Fibroblast of upper back skin (primary cell): ENCODE results near the gene STIM2.

Source experiments
- DNase-seq: peaks from one replicate; pipeline ENCODE4 v3.0.0-alpha.2; 2013

The STIM2 gene

DNA sequence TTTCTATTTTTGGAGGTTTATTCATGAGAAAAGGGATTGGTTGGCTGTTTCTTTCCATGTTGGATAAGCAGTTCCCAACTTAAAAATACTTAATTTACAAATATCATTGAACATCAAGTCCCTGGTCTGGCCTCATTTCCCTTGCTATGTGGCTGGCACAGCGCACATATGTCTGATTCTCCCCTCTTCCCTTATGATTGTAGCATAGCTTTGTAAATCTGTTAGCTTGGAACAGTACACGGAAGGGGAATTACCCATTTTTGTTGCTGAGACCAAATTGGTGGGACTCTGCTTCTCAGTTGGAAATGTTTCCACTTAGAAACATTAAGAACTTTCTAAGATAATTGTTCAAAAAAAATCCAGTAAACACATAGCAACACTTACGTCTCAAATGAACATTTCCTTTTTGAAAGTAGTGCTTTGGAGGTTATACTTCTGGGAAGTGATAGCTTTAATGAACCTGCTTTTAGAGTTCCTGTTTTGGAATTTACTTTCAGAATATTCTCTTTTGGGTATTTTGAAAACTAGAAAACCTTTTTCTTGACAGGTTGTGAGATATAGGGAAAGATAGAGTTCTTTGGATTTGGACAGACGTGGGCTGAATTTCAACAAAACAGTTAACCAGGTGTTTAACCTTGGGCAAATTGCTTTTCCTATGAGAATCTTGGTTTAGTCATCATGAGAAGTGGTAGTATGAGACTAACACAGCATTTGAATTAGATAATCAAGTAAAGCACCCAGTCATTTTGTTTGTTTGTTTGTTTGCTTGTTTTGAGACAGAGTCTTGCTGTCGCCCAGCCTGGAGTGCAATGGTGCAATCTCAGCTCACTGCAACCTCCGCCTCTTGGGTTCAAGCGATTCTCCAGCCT lies 47.3 kb downstream of the STIM2 start:
- DNase-seq, result no peak

GRCh38 chr4:26909369-26909768 lies 48.7 kb downstream of the STIM2 start:
- no peak for DNase-seq

DNA sequence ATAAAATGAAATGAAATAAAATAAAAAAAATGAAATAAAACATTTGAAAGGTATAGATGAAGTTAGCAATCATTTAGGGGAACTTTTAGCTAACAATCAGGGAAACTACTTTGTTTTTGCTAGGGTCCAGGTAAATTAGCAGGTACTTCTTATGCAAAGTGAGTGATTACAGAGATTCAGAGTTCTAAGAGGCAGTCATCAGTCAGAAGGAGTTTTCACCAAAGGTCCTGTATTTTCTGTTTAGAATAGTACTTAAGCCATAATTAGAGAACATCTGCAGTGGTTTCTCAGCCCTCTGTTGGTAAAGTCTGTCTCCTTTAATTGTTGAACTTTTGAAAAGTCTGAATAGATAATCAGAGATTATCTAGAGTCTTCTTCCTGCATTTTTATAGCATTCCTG lies 50.6 kb downstream of the STIM2 start:
- DNase-seq, result no peak

DNA sequence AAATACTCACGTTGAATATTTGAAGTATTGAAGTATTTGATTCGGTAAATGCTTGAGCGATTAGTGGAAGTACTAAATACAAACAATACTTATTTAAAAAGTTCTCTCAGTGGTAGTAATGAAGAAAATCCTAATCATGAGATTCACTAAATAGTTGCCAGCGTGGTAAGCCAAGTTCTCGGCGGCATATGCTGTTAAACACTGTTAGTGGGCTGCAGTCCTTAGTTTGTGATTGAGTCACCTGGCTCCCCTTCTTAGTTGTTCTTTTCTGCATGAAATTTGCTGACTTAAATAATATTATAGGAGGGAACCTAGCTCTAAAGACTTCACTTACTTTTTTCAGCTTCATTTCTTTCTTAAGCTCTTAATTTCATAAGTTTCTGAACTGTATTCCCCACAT lies 51.4 kb downstream of the STIM2 start:
- DNase-seq, result no peak

GRCh38 chr4:26912810-26913209 lies 52.2 kb downstream of the STIM2 start:
- DNase-seq, result no peak

DNA sequence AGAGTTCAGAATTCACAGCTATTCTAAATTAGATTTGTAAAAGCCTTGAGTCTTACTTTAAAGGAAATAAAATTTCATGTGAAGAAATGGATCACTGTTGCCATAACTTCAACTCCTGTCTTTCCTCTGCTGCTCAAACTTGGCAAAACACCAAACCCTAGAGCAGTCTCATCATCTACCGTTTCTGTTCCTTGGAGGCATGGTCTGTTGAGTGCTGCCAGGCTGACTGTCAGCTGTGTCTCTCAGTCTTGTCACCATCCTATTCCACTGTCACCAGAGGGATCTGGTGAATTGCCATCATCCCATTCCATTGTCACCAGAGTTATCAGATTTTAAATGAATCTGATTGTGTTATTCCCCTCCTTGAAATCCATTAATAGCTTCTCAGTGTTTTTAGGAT lies 55.6 kb downstream of the STIM2 start:
- DNase-seq, result peak; percentile 48

DNA sequence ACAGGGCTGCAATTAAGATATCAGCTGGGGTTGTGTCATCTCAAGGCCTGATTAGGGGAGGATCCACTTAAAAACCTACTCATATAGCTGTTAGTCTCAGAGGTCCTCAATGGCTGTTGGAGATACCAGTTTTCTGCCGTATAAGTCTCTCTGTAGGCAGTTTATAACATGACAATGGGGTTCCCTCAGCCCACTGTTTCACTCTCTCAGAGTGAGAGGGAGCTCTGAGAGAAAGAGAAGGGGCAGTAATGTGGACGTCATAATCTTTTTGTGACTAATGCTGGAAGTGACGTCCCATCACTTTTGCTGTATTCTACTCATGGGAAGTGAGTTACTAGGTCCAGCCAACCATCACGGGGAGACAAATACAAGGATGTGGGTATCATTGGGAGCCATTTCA lies 70.3 kb downstream of the STIM2 start:
- DNase-seq, result no peak

- DNase-seq, result no peak
Measured at GRCh38 chr4:26931451-26931850, 70.8 kb downstream of the STIM2 start.

DNA sequence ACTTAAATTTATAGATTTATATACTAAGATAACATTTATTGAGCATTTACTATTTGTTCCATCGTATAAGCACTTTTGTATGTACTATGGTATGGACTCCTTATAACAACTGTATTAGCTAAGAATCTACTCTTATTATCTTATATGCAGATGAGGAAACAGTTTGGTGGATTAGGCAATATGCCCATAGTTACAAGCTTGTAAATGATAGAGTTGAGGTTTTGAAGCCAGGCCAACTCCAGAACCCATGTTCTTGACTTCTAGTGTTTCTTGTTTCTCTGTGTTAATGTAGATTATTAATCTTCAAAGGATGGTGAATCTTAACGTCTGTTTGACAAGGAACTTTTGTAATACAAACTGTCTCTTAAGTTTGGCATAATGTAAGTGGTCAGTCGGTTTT lies 71.3 kb downstream of the STIM2 start:
- no peak for DNase-seq

GRCh38 chr4:26935397-26935796 lies 74.8 kb downstream of the STIM2 start:
- DNase-seq, result no peak

DNA sequence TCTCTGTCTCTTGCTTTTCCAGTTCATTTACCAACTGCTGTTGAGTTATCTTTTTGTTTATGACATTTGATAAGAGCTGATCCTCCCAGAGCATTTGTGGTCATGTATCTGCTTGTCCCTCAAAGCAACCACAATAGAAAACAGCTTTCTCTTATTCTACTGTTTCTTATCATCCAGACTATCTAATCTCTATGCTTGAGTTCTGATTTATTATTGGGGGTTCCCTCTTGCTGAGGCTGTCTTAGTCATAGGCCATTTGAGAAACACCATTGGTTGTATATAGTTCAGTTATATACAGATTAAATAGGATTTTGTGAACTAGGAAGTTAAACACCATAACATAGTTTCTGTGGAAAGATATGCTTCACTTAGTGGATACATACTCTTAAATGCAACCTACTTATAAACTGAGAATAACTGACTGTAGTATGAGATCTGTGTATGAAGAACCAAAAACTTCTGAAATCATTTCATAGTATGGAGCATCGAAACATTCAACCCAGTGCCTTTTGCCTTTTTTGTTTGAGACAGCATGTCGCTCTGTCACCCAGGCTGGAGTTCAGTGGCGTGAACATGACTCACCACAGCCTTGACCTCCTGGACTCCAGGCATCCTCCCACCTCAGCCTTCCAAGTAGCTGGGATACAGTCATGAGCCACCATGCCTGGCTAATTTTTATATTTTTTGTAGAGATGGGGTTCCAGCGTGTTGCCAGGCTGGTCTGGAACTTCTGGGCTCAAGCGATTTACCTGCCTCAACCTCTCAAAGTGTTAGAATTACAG lies 75.8 kb downstream of the STIM2 start:
- no peak for DNase-seq

DNA sequence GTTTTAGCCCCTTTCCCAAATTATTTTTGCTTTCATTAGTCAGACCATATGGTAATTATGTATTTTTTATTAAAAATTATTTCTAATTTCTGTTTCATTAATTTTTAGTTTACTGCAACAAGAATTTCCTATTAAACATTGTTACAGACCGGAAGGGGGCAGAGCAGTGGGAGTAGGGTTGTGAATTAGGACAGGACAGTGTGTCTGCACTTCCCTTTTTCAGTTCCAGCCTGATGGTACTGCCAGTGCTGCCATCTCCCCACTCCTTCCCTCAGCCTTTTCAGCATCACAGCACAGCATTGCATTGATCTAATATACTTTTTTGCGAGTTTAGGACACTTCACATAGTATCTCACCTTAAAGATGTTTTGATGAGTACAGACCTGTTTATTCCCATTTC lies 76.5 kb downstream of the STIM2 start:
- DNase-seq, result no peak

- DNase-seq, result no peak
Measured at GRCh38 chr4:26937567-26937966, 76.9 kb downstream of the STIM2 start.

DNA sequence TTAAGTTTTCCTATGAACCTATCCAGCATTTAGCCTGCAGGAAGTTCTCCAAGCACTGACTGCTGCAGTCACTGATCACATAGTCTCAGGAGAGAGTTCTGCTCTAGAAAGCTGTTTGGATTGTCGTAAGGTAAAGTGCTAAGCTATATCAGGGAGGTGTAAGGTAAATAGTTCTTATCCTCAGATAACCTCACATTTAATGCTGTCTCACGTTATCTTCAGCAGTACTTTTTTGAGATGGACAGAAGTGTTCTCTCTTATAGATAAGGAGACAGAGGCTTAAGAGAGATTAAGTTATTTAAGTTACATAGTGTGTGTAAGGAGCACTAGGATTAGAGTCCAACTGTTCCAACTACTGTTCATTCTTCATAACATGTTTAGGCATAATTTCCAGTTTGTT lies 77.9 kb downstream of the STIM2 start:
- DNase-seq, result no peak

GRCh38 chr4:26941951-26942350 lies 81.3 kb downstream of the STIM2 start:
- no peak for DNase-seq

DNA sequence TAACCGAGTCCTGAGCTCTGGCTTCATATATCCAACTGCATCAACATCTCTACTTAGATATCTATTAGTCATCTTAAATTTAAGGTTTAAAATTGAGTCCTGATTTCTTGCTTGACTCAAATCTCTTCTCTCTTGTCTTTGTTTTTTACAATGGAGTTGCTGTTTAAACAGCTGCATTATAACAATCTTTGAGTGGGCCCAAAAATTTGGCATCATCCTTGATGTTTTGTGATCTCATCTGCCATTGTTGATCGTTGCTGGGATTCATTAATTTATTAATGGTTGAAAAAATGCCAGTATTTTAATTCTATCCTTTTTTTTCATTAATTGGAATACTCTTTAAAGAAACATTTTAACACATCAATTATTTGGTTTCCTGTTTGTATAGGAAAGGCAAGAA lies 82.2 kb downstream of the STIM2 start:
- no peak for DNase-seq

- no peak for DNase-seq
Measured at GRCh38 chr4:26943391-26943790, 82.8 kb downstream of the STIM2 start.

- DNase-seq, result no peak
Measured at GRCh38 chr4:26945794-26946193, 85.2 kb downstream of the STIM2 start.

GRCh38 chr4:26947318-26947717 lies 86.7 kb downstream of the STIM2 start:
- DNase-seq, result no peak

DNA sequence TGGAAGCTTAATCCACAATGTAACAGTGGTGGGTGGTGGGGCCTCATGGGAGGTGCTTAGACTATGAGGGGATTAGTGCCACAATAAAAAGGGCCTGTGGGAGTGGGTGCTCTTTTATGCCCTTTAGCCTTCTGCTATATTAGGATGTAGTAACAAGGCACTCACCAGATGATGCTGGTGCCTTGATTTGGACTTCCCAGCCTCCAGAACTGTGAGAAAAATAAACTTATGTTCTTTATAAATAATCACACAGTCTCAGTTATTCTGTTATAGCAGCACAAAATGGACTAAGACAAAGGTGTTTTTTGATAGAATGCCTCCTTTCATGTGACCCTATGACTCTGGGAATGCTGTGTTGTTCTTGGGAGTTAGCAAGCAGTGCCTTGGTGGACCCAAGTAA lies 89.8 kb downstream of the STIM2 start:
- no peak for DNase-seq

- no peak for DNase-seq
Measured at GRCh38 chr4:26952891-26953290, 92.2 kb downstream of the STIM2 start.

GRCh38 chr4:26953366-26953765 lies 92.7 kb downstream of the STIM2 start:
- no peak for DNase-seq

- DNase-seq, result no peak
Measured at GRCh38 chr4:26953770-26954423, 93.3 kb downstream of the STIM2 start.

DNA sequence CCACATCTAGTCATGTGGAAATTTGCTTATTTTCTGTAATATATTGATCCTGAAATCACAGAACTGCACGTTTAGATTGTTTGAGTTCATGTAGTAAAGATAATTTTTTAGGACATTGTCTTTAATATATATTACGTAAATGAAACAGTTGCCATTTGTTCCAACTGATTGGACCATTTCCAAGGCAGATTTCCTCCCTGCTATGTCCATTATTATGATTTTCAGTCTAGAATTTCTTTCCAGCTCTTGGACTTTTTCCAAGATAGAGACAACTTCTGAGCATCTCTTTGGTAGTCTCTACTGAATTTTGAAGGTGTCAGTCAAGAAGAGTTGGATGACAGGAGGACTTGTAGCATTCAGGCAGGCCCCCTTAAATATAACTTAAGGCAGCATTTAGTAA lies 94.6 kb downstream of the STIM2 start:
- no peak for DNase-seq
